ENCODE measurements around the gene BRSK2.
"Not testable (repeated sequence)": the region's sequence is repeated elsewhere in the genome, so short reads cannot be mapped to it uniquely, and the experiment has no call there.

The BRSK2 gene

DNA sequence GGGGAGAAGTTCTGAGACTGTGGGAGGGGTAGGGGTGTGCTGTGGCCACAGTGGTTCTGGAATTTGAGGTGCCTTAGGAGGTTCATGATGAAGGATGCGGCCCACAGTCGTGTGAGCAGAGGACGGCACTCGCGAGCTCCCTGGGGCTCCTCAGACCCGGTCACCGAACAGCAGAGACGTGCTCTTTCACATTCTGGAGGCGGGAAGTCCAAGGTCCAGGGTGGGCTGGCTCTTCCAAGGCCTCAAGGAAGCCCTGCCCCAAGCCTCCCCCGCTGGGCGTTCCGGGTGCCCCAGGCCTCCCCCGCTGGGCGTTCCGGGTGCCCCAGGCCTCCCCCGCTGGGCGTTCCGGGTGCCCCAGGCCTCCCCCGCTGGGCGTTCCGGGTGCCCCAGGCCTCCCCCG lies 33.7 kb downstream of the BRSK2 start:
- H3K79me1 ChIP-seq (ENCODE audit: low read length); DNase-seq; H3K4me2 ChIP-seq (ENCODE audit: low read length); H2BK120ac ChIP-seq (ENCODE audit: low read depth, low read length); H4K8ac ChIP-seq (ENCODE audit: low read depth, low read length); H3K27me3 ChIP-seq (ENCODE audit: insufficient read depth, low read length, poor library complexity); H3K56ac ChIP-seq (ENCODE audit: low read length); H3K23ac ChIP-seq (ENCODE audit: low read length); H3K18ac ChIP-seq (ENCODE audit: low read length); H3K36me3 ChIP-seq (ENCODE audit: control insufficient read depth, insufficient read depth, low read length); H3K4me1 ChIP-seq (ENCODE audit: control insufficient read depth, low read depth, low read length); H3K4me3 ChIP-seq (ENCODE audit: low read length); H3K79me2 ChIP-seq (ENCODE audit: control insufficient read depth, insufficient read depth, low read length); H2BK15ac ChIP-seq (replicated peaks; ENCODE audit: low read depth); H2AK5ac ChIP-seq (ENCODE audit: low read length); H3K9ac ChIP-seq (ENCODE audit: low read length); H3K27ac ChIP-seq (ENCODE audit: low read depth, low read length); H3K4ac ChIP-seq (ENCODE audit: low read depth, low read length); H2BK5ac ChIP-seq (ENCODE audit: low read length); H4K5ac ChIP-seq (ENCODE audit: low read length): not testable (repeated sequence)
- WGBS (ENCODE audit: extremely low coverage, insufficient coverage, low lambda C conversion rate) = no CpG with 5 or more reads among the region's 22 CpGs

DNA sequence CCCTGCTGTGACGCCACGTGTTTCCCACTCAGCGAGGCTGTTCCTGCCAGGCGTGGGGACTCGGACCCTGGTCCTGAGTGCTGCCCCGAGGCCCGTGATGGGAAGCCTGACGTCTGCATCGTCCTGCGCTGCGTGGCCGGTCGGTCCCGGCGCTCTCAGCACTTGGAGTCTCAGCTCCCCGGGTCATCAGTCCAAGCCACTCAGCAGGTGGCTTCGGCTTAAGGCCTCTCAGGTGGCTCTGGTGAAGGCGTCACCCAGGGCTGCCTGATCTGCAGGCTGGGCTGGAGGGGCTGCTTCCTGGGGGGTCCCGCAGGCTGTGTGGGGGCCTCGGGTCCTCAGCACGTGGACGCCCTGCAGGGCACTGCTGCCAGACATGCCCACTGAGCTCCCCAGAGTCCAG lies 35.3 kb downstream of the BRSK2 start:
- H3K27ac ChIP-seq (ENCODE audit: low read depth, low read length) = no peak overlapping the region
- H3K4ac ChIP-seq (ENCODE audit: low read depth, low read length) = no peak overlapping the region
- no peaks in the 10 kb centered on the region for H3K4me1 ChIP-seq (ENCODE audit: control insufficient read depth, low read depth, low read length)
- no peak overlapping the region for H4K5ac ChIP-seq (ENCODE audit: low read length)
- WGBS (ENCODE audit: extremely low coverage, insufficient coverage, low lambda C conversion rate) = no CpG with 5 or more reads among the region's 22 CpGs
- H3K79me1 ChIP-seq (ENCODE audit: low read length) = peaks cover 2% of the 10 kb centered on the region
- H3K4me2 ChIP-seq (ENCODE audit: low read length) = no peak overlapping the region
- no peak overlapping the region for H3K18ac ChIP-seq (ENCODE audit: low read length)
- no peak overlapping the region for H2AK5ac ChIP-seq (ENCODE audit: low read length)
- H4K8ac ChIP-seq (ENCODE audit: low read depth, low read length) = no peak overlapping the region
- H2BK120ac ChIP-seq (ENCODE audit: low read depth, low read length) = no peak overlapping the region
- no peak for DNase-seq
- no peak overlapping the region for H3K9ac ChIP-seq (ENCODE audit: low read length)
- H3K36me3 ChIP-seq (ENCODE audit: control insufficient read depth, insufficient read depth, low read length) = no peaks in the 10 kb centered on the region
- H3K23ac ChIP-seq (ENCODE audit: low read length) = no peak overlapping the region
- no peak overlapping the region for H2BK15ac ChIP-seq (replicated peaks; ENCODE audit: low read depth)
- no peaks in the 10 kb centered on the region for H3K27me3 ChIP-seq (ENCODE audit: insufficient read depth, low read length, poor library complexity)
- no peak overlapping the region for H3K4me3 ChIP-seq (ENCODE audit: low read length)
- H3K56ac ChIP-seq (ENCODE audit: low read length) = no peak overlapping the region
- H3K79me2 ChIP-seq (ENCODE audit: control insufficient read depth, insufficient read depth, low read length) = no peaks in the 10 kb centered on the region
- no peak overlapping the region for H2BK5ac ChIP-seq (ENCODE audit: low read length)

DNA sequence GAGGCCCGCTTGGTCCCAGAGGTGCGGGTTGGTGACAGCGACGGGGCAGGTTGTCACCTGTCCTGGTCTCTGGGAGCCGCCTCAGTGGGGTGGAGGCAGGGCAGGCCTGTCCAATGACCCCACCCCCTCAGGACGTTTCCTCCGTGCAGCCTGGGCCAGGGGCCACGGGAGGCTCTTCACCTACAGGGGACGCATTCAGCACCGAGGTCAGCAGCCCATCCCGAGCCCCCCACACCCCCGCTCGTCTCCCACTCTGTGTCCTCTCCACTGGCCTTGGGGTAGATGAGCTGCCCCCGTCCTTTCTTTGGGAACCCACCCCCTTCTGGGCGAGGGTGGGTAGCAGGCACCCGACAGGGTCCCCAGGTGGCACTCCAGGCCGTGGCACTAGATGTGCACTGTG lies 35.7 kb downstream of the BRSK2 start:
- no peaks in the 10 kb centered on the region for H3K27me3 ChIP-seq (ENCODE audit: insufficient read depth, low read length, poor library complexity)
- H3K4me2 ChIP-seq (ENCODE audit: low read length) = no peak overlapping the region
- no peaks in the 10 kb centered on the region for H3K4me1 ChIP-seq (ENCODE audit: control insufficient read depth, low read depth, low read length)
- H3K9ac ChIP-seq (ENCODE audit: low read length) = no peak overlapping the region
- H4K5ac ChIP-seq (ENCODE audit: low read length) = no peak overlapping the region
- no peaks in the 10 kb centered on the region for H3K79me2 ChIP-seq (ENCODE audit: control insufficient read depth, insufficient read depth, low read length)
- H4K8ac ChIP-seq (ENCODE audit: low read depth, low read length) = no peak overlapping the region
- H3K4ac ChIP-seq (ENCODE audit: low read depth, low read length) = no peak overlapping the region
- H3K79me1 ChIP-seq (ENCODE audit: low read length) = peaks cover 2% of the 10 kb centered on the region
- no peak overlapping the region for H2BK120ac ChIP-seq (ENCODE audit: low read depth, low read length)
- no peak overlapping the region for H2BK15ac ChIP-seq (replicated peaks; ENCODE audit: low read depth)
- H2AK5ac ChIP-seq (ENCODE audit: low read length) = no peak overlapping the region
- no peak overlapping the region for H2BK5ac ChIP-seq (ENCODE audit: low read length)
- no peak overlapping the region for H3K18ac ChIP-seq (ENCODE audit: low read length)
- DNase-seq = no peak
- H3K27ac ChIP-seq (ENCODE audit: low read depth, low read length) = no peak overlapping the region
- H3K23ac ChIP-seq (ENCODE audit: low read length) = no peak overlapping the region
- no CpG with 5 or more reads among the region's 17 CpGs for WGBS (ENCODE audit: extremely low coverage, insufficient coverage, low lambda C conversion rate)
- no peak overlapping the region for H3K56ac ChIP-seq (ENCODE audit: low read length)
- H3K4me3 ChIP-seq (ENCODE audit: low read length) = no peak overlapping the region
- no peaks in the 10 kb centered on the region for H3K36me3 ChIP-seq (ENCODE audit: control insufficient read depth, insufficient read depth, low read length)

DNA sequence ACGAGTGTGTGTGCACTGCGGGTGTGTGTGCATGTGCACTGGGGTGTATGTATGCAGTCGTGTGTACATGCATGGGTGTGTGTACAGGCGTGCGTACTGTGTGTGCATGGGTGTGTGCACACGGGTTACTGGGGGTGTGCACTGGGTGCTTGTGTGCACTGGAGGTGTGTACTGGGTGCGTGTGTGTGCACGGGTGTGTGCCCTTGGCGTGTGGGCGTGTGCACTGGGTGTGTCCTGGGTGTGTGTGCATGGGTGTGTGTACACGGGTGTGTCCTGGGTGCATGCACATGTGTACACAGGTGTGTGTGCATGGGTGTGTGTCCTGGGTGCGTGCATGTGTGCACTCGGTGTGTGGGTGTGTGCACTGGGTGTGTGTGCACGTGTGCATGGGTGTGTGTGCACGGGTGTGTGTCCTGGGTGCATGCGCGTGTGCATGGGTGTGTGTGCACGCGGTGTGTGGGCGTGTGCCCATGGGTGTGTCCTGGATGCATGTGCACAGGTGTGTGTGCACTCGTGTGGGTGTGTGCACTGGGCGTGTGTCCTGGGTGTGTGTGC lies 39.1 kb downstream of the BRSK2 start:
- H2AK5ac ChIP-seq (ENCODE audit: low read length) = no peak overlapping the region
- H3K36me3 ChIP-seq (ENCODE audit: control insufficient read depth, insufficient read depth, low read length) = no peaks in the 10 kb centered on the region
- no peaks in the 10 kb centered on the region for H3K79me2 ChIP-seq (ENCODE audit: control insufficient read depth, insufficient read depth, low read length)
- no peak overlapping the region for H3K56ac ChIP-seq (ENCODE audit: low read length)
- WGBS (ENCODE audit: extremely low coverage, insufficient coverage, low lambda C conversion rate) = no CpG with 5 or more reads among the region's 22 CpGs
- no peaks in the 10 kb centered on the region for H3K27me3 ChIP-seq (ENCODE audit: insufficient read depth, low read length, poor library complexity)
- no peak overlapping the region for H4K5ac ChIP-seq (ENCODE audit: low read length)
- no peak overlapping the region for H2BK5ac ChIP-seq (ENCODE audit: low read length)
- H3K4me2 ChIP-seq (ENCODE audit: low read length) = no peak overlapping the region
- no peak overlapping the region for H3K18ac ChIP-seq (ENCODE audit: low read length)
- H3K23ac ChIP-seq (ENCODE audit: low read length) = peak overlapping the region; percentile 66
- no peak for DNase-seq
- no peak overlapping the region for H3K4ac ChIP-seq (ENCODE audit: low read depth, low read length)
- H2BK15ac ChIP-seq (replicated peaks; ENCODE audit: low read depth) = no peak overlapping the region
- H3K9ac ChIP-seq (ENCODE audit: low read length) = no peak overlapping the region
- no peaks in the 10 kb centered on the region for H3K4me1 ChIP-seq (ENCODE audit: control insufficient read depth, low read depth, low read length)
- no peak overlapping the region for H3K4me3 ChIP-seq (ENCODE audit: low read length)
- no peak overlapping the region for H4K8ac ChIP-seq (ENCODE audit: low read depth, low read length)
- H2BK120ac ChIP-seq (ENCODE audit: low read depth, low read length) = no peak overlapping the region
- H3K79me1 ChIP-seq (ENCODE audit: low read length) = peaks cover 2% of the 10 kb centered on the region
- H3K27ac ChIP-seq (ENCODE audit: low read depth, low read length) = no peak overlapping the region

GRCh38 chr11:1433568-1433967 lies 43.8 kb downstream of the BRSK2 start:
- Histone ChIP-seq H3K79me1 (ENCODE audit: low read length) (peaks cover 1% of the 10 kb centered on the region), H2BK120ac (ENCODE audit: low read depth, low read length) (no peak overlapping the region), H4K8ac (ENCODE audit: low read depth, low read length) (no peak overlapping the region), H3K4me3 (ENCODE audit: low read length) (no peak overlapping the region), H3K4me2 (ENCODE audit: low read length) (no peak overlapping the region), H3K9ac (ENCODE audit: low read length) (no peak overlapping the region), H3K23ac (ENCODE audit: low read length) (no peak overlapping the region), H3K36me3 (ENCODE audit: control insufficient read depth, insufficient read depth, low read length) (no peaks in the 10 kb centered on the region), H4K5ac (ENCODE audit: low read length) (no peak overlapping the region), H3K27ac (ENCODE audit: low read depth, low read length) (no peak overlapping the region), H3K18ac (ENCODE audit: low read length) (no peak overlapping the region), H3K79me2 (ENCODE audit: control insufficient read depth, insufficient read depth, low read length) (no peaks in the 10 kb centered on the region), H3K56ac (ENCODE audit: low read length) (no peak overlapping the region), H3K4me1 (ENCODE audit: control insufficient read depth, low read depth, low read length) (peaks cover 3% of the 10 kb centered on the region), H2BK15ac (replicated peaks; ENCODE audit: low read depth) (no peak overlapping the region), H3K4ac (ENCODE audit: low read depth, low read length) (no peak overlapping the region), H2BK5ac (ENCODE audit: low read length) (no peak overlapping the region), H3K27me3 (ENCODE audit: insufficient read depth, low read length, poor library complexity) (no peaks in the 10 kb centered on the region), H2AK5ac (ENCODE audit: low read length) (no peak overlapping the region)
- DNase-seq = no peak
- no CpG with 5 or more reads among the region's 15 CpGs for WGBS (ENCODE audit: extremely low coverage, insufficient coverage, low lambda C conversion rate)

GRCh38 chr11:1433977-1434640 lies 44.4 kb downstream of the BRSK2 start:
- no peak overlapping the region for H3K56ac ChIP-seq (ENCODE audit: low read length)
- H3K4me2 ChIP-seq (ENCODE audit: low read length) = no peak overlapping the region
- no peak overlapping the region for H3K27ac ChIP-seq (ENCODE audit: low read depth, low read length)
- H4K5ac ChIP-seq (ENCODE audit: low read length) = no peak overlapping the region
- H2AK5ac ChIP-seq (ENCODE audit: low read length) = no peak overlapping the region
- H3K79me2 ChIP-seq (ENCODE audit: control insufficient read depth, insufficient read depth, low read length) = no peaks in the 10 kb centered on the region
- no peak overlapping the region for H3K4ac ChIP-seq (ENCODE audit: low read depth, low read length)
- H3K4me3 ChIP-seq (ENCODE audit: low read length) = no peak overlapping the region
- H2BK5ac ChIP-seq (ENCODE audit: low read length) = no peak overlapping the region
- no peaks in the 10 kb centered on the region for H3K36me3 ChIP-seq (ENCODE audit: control insufficient read depth, insufficient read depth, low read length)
- no peak for DNase-seq
- peaks cover 3% of the 10 kb centered on the region for H3K4me1 ChIP-seq (ENCODE audit: control insufficient read depth, low read depth, low read length)
- no peaks in the 10 kb centered on the region for H3K27me3 ChIP-seq (ENCODE audit: insufficient read depth, low read length, poor library complexity)
- H4K8ac ChIP-seq (ENCODE audit: low read depth, low read length) = no peak overlapping the region
- no peaks in the 10 kb centered on the region for H3K79me1 ChIP-seq (ENCODE audit: low read length)
- no CpG with 5 or more reads among the region's 29 CpGs for WGBS (ENCODE audit: extremely low coverage, insufficient coverage, low lambda C conversion rate)
- H3K18ac ChIP-seq (ENCODE audit: low read length) = no peak overlapping the region
- H2BK120ac ChIP-seq (ENCODE audit: low read depth, low read length) = no peak overlapping the region
- no peak overlapping the region for H2BK15ac ChIP-seq (replicated peaks; ENCODE audit: low read depth)
- H3K23ac ChIP-seq (ENCODE audit: low read length) = no peak overlapping the region
- no peak overlapping the region for H3K9ac ChIP-seq (ENCODE audit: low read length)

Measured in mesendoderm (in vitro differentiated cells).